Tibial nerve (tissue), 4 donors: ENCODE measurements around the gene NRXN2. TPM values are rescaled to one million over a fixed set of nuclear protein-coding genes. Genes with fewer than 3 reads are reported as not detected.

Experiments
- DNase-seq, 2 donors: peaks; one replicate each; pipeline ENCODE4 v3.0.0-alpha.2; 2019; ENCODE audit warnings: low spot score in 2 of 2
- H3K27ac ChIP-seq, 4 donors: fragments of 200-600 bp; sonication (generic) in 3 of 4; one replicate each; pipeline ENCODE4 v1.5.1; 2017 to 2019; ENCODE audit warnings: mild to moderate bottlenecking in 1 of 4
- H3K27me3 ChIP-seq, 2 donors: fragments of 200-600 bp; sonication (generic) in 1 of 2; one replicate each; pipeline versions ENCODE4 v1.5.1 to v1.6.0; 2017 to 2019
- H3K36me3 ChIP-seq, 3 donors: fragments of 200-600 bp; sonication (generic); one replicate each; pipeline ENCODE4 v1.5.1; 2018 to 2019
- H3K4me1 ChIP-seq, 4 donors: fragments of 200-600 bp; sonication (generic) in 3 of 4; one replicate each; pipeline ENCODE4 v1.5.1; 2017 to 2019
- H3K4me3 ChIP-seq, 4 donors: fragments of 200-600 bp; sonication (generic) in 3 of 4; one replicate each; pipeline ENCODE4 v1.5.1; 2017 to 2019; ENCODE audit warnings: mild to moderate bottlenecking in 1 of 4, moderate library complexity in 1 of 4
- H3K9me3 ChIP-seq, 4 donors: fragments of 200-600 bp; sonication (generic) in 3 of 4; one replicate each; pipeline ENCODE4 v1.5.1; 2017 to 2019
- EP300 ChIP-seq, 2 donors: sonication (generic); formaldehyde crosslinking; IDR thresholded peaks; one replicate each; pipeline ENCODE4 v1.6.1; 2017; ENCODE audit warnings: antibody characterized with exemption in 2 of 2, mild to moderate bottlenecking in 1 of 2
- POLR2A ChIP-seq, 2 donors: fragments of 450-650 bp; IDR thresholded peaks; one replicate each; pipeline ENCODE4 v1.6.1; 2017; ENCODE audit warnings: antibody characterized with exemption in 2 of 2, mild to moderate bottlenecking in 2 of 2, moderate library complexity in 2 of 2
- WGBS, 2 donors: methylation state at CpG; one replicate each; pipeline ENCODE4 v1.1.5; 2018; 5-methylcytosine and 5-hydroxymethylcytosine counted together
- total RNA-seq, 4 donors: library from RNA; depleted of rRNA; stranded (reverse); fragments of >200 nt; gene quantifications; one replicate each; pipeline ENCODE4 v1.1.0, GENCODE V29; 2016
- TF ChIP-seq, protein P1 (sequence below), 5 experiments: fragments of 200-600 bp in 3 of 5; fragments of 450-650 bp in 2 of 5; sonication (generic) in 3 of 5; IDR thresholded peaks; one replicate each; pipeline ENCODE4 v1.5.1; 2016 to 2019; ENCODE audit warnings: antibody characterized with exemption in 5 of 5, mild to moderate bottlenecking in 3 of 5, moderate library complexity in 2 of 5

The NRXN2 gene
- total RNA-seq, 4 donors from 2014 or later: 1.7 to 25.5 (median 8.7) TPM

DNA sequence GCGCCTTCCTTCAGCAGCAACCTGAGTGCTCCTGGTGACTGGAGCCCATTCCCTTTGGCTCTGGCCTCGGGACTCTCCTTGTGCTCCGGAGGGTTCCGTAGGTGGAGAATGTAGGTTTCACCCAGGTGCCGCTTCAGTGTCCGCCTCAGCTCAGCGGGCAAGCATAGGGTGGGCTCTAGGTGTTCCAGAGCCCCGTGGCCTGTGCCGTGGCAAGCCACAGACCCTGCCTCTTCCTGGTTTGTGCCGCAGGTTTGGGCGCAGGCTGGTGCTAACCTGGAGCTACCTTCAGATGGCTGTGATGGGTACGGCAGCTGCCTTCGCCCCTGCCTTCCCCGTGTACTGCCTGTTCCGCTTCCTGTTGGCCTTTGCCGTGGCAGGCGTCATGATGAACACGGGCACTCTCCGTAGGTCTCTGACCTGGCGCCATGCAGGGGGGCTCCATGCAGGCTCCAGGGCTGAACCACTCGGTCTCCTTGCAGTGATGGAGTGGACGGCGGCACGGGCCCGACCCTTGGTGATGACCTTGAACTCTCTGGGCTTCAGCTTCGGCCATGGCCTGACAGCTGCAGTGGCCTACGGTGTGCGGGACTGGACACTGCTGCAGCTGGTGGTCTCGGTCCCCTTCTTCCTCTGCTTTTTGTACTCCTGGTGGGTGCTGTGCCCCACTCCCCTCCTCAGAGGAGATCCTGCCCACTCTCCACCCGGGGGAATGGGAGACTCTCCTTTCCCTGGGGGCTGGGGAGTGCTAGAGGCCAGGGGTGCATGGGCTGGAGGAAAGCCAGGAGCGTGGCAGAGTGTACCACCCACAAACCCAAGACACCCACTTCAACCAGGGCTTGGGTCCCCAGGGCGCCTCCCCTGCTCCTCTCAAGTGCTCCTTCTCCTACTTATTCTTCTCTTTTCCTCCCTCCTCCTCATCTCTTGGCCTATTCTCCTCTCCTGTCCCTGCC is 129.6 kb downstream of the NRXN2 start:
- TF ChIP-seq, protein P1, sequence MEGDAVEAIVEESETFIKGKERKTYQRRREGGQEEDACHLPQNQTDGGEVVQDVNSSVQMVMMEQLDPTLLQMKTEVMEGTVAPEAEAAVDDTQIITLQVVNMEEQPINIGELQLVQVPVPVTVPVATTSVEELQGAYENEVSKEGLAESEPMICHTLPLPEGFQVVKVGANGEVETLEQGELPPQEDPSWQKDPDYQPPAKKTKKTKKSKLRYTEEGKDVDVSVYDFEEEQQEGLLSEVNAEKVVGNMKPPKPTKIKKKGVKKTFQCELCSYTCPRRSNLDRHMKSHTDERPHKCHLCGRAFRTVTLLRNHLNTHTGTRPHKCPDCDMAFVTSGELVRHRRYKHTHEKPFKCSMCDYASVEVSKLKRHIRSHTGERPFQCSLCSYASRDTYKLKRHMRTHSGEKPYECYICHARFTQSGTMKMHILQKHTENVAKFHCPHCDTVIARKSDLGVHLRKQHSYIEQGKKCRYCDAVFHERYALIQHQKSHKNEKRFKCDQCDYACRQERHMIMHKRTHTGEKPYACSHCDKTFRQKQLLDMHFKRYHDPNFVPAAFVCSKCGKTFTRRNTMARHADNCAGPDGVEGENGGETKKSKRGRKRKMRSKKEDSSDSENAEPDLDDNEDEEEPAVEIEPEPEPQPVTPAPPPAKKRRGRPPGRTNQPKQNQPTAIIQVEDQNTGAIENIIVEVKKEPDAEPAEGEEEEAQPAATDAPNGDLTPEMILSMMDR (IDR thresholded peaks at IDR 0.05): no peak
- no peak for TF ChIP-seq POLR2A (IDR thresholded peaks at IDR 0.05)
- TF ChIP-seq EP300 (IDR thresholded peaks at IDR 0.05): no peak
- Histone ChIP-seq H3K27ac (no peak overlapping the region), H3K27me3 (no peaks in the 10 kb centered on the region), H3K4me3 (no peak overlapping the region), H3K36me3 (no peaks in the 10 kb centered on the region), H3K4me1 (no peaks in the 10 kb centered on the region), H3K9me3 (peaks cover 0 to 9% (median 0%) of the 10 kb centered on the region in 4 donors)
- 83 to 84% methylated on average over 23 to 30 of the region's 32 CpGs for WGBS, 2 donors
- DNase-seq: no peak

DNA sequence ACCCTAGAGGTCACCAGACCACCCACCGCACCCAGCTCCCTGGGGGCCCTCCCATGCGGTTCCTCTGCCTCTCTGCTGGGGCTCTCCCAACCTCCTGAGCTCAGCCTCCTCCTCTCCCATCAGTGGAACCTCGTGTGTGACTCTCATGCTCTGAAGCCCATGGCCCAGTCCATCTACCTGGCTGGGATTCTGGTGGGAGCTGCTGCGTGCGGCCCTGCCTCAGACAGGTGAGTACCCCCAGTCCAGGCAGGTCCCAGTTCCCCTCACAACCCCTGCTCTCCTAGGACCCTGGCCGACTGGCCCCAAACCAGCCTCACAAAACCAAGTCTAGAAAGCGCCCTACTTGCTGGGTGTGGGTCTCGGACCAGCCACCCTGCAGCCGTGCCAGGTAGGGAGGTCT is 130.3 kb downstream of the NRXN2 start:
- Histone ChIP-seq H3K36me3 (no peaks in the 10 kb centered on the region), H3K27me3 (no peaks in the 10 kb centered on the region), H3K9me3 (peaks cover 0 to 17% (median 0%) of the 10 kb centered on the region in 4 donors), H3K27ac (no peak overlapping the region), H3K4me3 (no peak overlapping the region), H3K4me1 (no peaks in the 10 kb centered on the region)
- TF ChIP-seq EP300 (IDR thresholded peaks at IDR 0.05) (no peak), POLR2A (IDR thresholded peaks at IDR 0.05) (no peak)
- TF ChIP-seq, protein P1 (IDR thresholded peaks at IDR 0.05): no peak
- no peak for DNase-seq
- 88 to 92% methylated on average over 9 of the region's 9 CpGs for WGBS, 2 donors

DNA sequence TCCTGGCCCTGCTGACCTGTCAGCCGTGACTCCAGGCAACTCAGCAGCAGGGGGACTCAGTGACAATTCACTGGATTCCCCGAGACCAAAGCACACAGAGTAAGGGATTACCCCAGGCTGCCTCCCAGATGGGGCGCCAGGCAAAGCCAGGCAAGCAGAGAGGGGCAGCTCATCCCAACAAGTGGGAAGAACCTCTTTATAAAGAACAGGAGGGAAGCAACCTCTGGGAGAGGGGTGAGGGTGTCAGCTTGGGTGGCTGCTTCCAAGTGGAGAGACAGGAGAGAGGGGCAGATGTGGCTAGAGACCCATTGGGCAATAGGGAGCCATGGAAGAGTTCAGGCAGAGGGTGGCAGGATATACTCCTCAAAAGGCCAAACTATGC is 130.8 kb downstream of the NRXN2 start:
- DNase-seq: no peak
- H3K9me3 ChIP-seq: peaks cover 0 to 21% (median 0%) of the 10 kb centered on the region in 4 donors
- TF ChIP-seq POLR2A (IDR thresholded peaks at IDR 0.05): no peak
- no peak for TF ChIP-seq EP300 (IDR thresholded peaks at IDR 0.05)
- TF ChIP-seq, protein P1 (IDR thresholded peaks at IDR 0.05): no peak
- no peaks in the 10 kb centered on the region for H3K4me1 ChIP-seq
- 80 to 85% methylated on average over 3 of the region's 3 CpGs for WGBS, 2 donors
- no peak overlapping the region for H3K27ac ChIP-seq
- H3K27me3 ChIP-seq: no peaks in the 10 kb centered on the region
- no peak overlapping the region for H3K4me3 ChIP-seq
- no peaks in the 10 kb centered on the region for H3K36me3 ChIP-seq

DNA sequence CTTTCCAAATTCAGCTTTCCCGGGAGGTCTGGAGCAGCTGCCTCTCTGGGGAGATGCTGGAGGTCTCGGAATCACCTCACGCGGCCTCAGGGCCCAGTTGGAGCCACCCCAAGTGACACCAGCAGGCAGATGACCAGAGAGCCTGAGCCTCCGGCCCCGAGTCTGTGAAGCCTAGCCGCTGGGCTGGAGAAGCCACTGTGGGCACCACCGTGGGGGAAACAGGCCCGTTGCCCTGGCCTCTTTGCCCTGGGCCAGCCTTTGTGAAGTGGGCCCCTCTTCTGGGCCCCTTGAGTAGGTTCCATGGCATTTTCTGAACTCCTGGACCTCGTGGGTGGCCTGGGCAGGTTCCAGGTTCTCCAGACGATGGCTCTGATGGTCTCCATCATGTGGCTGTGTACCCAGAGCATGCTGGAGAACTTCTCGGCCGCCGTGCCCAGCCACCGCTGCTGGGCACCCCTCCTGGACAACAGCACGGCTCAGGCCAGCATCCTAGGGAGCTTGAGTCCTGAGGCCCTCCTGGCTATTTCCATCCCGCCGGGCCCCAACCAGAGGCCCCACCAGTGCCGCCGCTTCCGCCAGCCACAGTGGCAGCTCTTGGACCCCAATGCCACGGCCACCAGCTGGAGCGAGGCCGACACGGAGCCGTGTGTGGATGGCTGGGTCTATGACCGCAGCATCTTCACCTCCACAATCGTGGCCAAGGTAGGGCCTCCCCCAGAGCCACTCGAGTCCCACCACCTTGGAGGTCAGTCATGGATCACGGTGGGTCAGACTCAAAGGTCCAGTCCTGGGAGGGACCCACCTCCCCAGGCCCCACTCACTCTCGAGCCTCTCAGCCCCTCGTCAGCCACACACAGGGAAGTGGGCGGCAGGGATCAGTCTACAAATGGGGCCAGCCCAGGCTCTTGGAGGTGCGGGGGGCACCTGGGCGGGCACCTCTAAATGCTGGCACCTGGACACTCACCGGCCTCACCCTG is 131.5 kb downstream of the NRXN2 start:
- Histone ChIP-seq H3K36me3 (no peaks in the 10 kb centered on the region), H3K4me1 (no peaks in the 10 kb centered on the region), H3K27me3 (no peaks in the 10 kb centered on the region), H3K9me3 (peaks cover 0 to 23% (median 0%) of the 10 kb centered on the region in 4 donors), H3K27ac (no peak overlapping the region), H3K4me3 (no peak overlapping the region)
- no peak for DNase-seq
- TF ChIP-seq EP300 (IDR thresholded peaks at IDR 0.05) (no peak), POLR2A (IDR thresholded peaks at IDR 0.05) (no peak)
- TF ChIP-seq, protein P1 (IDR thresholded peaks at IDR 0.05): no peak
- WGBS, 2 donors: 64 to 86% methylated on average over 11 to 36 of the region's 36 CpGs
